ENCODE results near the gene GALNT15.

The GALNT15 gene

DNA sequence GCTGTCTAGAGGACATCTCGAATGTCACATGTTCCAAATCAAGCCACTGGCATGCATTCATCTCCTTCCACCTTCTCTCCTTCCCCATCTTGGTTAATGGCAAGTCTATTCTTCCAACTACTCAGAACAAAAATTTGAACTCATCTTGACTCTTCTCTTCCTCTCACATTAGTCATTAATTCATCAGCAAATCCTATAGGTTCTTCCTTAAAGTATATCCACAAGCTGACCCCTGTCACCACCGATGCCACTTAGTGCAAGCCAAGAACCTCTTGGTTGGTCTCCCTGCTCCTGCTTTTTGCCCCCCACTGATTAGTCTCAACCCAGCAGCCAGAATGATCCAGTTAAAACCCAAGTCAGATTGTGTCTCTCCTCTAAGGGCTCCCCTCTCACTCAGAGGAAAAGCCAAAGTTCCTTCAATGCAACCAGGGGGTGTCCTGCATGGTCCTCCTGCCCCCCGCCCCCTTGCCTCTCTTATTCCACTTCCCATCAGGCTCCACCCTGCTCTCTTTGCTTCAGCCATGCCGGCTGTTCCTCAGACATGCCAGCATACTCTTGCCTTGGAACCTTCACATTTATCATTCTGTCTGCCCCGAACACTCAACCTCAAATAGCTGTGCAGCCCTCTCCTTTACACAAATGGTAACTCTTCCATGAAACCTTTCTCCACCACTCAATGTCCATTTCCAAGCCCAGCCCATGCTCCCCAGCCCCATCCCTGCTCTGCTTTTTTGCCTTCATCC, 1.0 kb upstream of the GALNT15 start:
- H3K36me3 ChIP-seq (ENCODE audit: control insufficient read depth, insufficient read depth, low read length): no peaks in the 10 kb centered on the region
- H3K4me3 ChIP-seq (ENCODE audit: low read length): no peak overlapping the region
- no peak overlapping the region for H3K27ac ChIP-seq (ENCODE audit: low read depth, low read length)
- peaks cover 14% of the 10 kb centered on the region for H3K4me1 ChIP-seq (ENCODE audit: control insufficient read depth, insufficient read depth, low read length)
- H3K27me3 ChIP-seq (ENCODE audit: control insufficient read depth, insufficient read depth, low read length): no peaks in the 10 kb centered on the region
- no peak overlapping the region for H3K9ac ChIP-seq (ENCODE audit: low read length)

DNA sequence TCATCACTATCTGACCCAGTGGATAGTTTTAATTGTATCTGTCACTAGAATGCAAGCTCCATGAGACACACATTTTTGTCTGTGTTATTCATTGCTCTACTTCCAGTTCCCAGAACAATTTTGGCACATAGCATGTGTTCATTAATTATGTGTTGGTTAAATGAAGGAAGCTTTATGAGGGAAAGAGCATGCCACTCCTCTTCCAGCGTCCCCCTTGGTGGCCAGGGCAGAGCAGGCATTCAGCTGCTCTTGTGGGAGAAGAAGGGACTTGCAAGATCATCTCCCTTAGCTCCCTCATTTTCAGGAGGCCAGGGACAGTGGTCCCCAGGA, 489 bp upstream of the GALNT15 start:
- Histone ChIP-seq H3K4me1 (ENCODE audit: control insufficient read depth, insufficient read depth, low read length) (peaks cover 14% of the 10 kb centered on the region), H3K4me3 (ENCODE audit: low read length) (peak overlapping the region; percentile 41), H3K9ac (ENCODE audit: low read length) (no peak overlapping the region), H3K27me3 (ENCODE audit: control insufficient read depth, insufficient read depth, low read length) (no peaks in the 10 kb centered on the region), H3K27ac (ENCODE audit: low read depth, low read length) (no peak overlapping the region), H3K36me3 (ENCODE audit: control insufficient read depth, insufficient read depth, low read length) (no peaks in the 10 kb centered on the region)

DNA sequence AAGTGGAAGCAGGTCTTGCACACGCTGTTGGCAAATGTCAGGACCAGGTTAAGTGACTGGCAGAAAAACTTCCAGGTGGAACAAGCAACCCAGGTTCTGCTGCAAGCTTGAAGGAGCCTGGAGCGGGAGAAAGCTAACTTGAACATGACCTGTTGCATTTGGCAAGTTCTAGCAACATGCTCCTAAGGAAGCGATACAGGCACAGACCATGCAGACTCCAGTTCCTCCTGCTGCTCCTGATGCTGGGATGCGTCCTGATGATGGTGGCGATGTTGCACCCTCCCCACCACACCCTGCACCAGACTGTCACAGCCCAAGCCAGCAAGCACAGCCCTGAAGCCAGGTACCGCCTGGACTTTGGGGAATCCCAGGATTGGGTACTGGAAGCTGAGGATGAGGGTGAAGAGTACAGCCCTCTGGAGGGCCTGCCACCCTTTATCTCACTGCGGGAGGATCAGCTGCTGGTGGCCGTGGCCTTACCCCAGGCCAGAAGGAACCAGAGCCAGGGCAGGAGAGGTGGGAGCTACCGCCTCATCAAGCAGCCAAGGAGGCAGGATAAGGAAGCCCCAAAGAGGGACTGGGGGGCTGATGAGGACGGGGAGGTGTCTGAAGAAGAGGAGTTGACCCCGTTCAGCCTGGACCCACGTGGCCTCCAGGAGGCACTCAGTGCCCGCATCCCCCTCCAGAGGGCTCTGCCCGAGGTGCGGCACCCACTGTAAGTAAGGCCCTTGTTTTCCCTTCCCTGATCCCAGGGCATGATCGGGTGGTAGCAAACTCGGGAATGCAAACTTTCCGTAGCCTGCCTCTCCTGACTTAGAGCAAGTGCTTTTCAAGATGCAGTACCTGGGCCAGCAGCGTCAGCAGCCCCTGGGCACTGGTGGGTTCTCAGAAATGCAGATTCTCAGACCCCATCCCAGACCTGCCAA, 759 bp downstream of the GALNT15 start:
- Histone ChIP-seq H3K4me1 (ENCODE audit: control insufficient read depth, insufficient read depth, low read length) (peaks cover 14% of the 10 kb centered on the region), H3K27me3 (ENCODE audit: control insufficient read depth, insufficient read depth, low read length) (no peaks in the 10 kb centered on the region), H3K9ac (ENCODE audit: low read length) (no peak overlapping the region), H3K27ac (ENCODE audit: low read depth, low read length) (no peak overlapping the region), H3K4me3 (ENCODE audit: low read length) (peak overlapping the region; percentile 36), H3K36me3 (ENCODE audit: control insufficient read depth, insufficient read depth, low read length) (no peaks in the 10 kb centered on the region)

DNA sequence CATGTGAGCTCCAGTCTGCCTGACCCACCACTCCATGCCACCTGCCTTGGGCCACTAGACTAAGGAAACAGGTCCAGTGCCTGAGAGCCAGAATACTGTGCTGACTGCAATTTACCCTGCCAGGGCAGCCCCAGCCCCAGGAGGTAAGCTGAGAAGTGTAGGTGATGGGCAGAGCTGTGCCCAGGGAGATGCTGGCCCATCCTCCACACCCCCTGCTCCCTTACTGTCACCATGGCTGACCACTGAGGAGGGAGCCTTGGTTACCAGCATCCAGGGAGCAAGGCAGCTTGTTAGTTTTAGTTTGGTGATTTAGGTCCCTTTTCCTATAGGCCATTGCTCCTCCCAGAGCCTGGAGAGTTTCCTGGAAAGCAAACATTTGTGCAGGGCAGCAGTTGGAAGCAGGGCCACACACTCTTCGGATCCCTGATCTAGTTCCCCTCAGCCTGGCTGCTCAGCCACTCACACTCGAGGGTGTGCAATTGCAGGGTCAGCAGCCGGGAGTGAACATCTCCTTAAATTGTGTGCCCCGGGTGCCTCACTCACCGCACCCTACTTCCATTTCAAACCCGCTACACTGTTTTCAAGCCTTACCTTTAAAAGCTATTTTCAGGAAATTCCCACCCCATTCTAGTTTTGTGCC, 2.0 kb downstream of the GALNT15 start:
- no peak overlapping the region for H3K9ac ChIP-seq (ENCODE audit: low read length)
- peak overlapping the region; percentile 16 for H3K4me3 ChIP-seq (ENCODE audit: low read length)
- no peaks in the 10 kb centered on the region for H3K36me3 ChIP-seq (ENCODE audit: control insufficient read depth, insufficient read depth, low read length)
- H3K4me1 ChIP-seq (ENCODE audit: control insufficient read depth, insufficient read depth, low read length): peaks cover 14% of the 10 kb centered on the region
- no peak overlapping the region for H3K27ac ChIP-seq (ENCODE audit: low read depth, low read length)
- no peaks in the 10 kb centered on the region for H3K27me3 ChIP-seq (ENCODE audit: control insufficient read depth, insufficient read depth, low read length)

- Histone ChIP-seq H3K4me3 (ENCODE audit: low read length) (no peak overlapping the region), H3K27me3 (ENCODE audit: control insufficient read depth, insufficient read depth, low read length) (no peaks in the 10 kb centered on the region), H3K4me1 (ENCODE audit: control insufficient read depth, insufficient read depth, low read length) (peaks cover 14% of the 10 kb centered on the region), H3K9ac (ENCODE audit: low read length) (no peak overlapping the region), H3K27ac (ENCODE audit: low read depth, low read length) (no peak overlapping the region), H3K36me3 (ENCODE audit: control insufficient read depth, insufficient read depth, low read length) (no peaks in the 10 kb centered on the region)
Measured at GRCh38 chr3:16177382-16177781, 2.9 kb downstream of the GALNT15 start.

DNA sequence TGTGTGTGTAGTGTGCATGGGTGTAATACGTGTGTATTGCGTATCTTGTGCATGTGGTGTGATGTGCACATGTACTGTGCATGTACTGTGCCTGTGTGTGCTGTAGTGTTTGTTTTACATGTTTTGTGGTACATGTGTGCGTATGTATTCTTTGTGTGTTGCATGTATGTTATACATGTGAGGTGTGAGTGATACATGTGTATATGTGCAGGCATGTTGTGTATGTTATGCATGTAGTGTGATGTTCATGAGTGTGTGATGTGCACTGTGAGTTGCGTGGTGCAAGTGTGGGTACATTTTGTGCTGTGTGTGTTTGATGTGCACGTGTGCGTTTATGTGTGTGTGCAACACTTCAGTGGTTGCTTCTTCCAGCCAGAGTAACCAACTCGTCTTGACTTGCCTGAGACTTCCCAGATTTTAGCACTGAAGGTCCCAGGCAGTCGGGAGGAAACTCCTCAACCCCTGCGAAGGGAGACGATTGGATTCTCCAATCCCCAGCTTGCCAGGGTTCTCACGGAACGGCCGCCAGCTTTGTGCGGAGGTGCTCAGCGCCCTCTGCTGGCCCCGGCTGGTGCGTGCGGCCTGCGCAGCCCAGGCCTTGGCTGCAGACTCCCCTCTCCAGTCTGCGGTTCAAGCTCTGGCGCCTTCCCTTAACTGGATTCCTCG, 3.6 kb downstream of the GALNT15 start:
- Histone ChIP-seq H3K4me1 (ENCODE audit: control insufficient read depth, insufficient read depth, low read length) (peaks cover 14% of the 10 kb centered on the region), H3K4me3 (ENCODE audit: low read length) (peak overlapping the region; percentile 21), H3K9ac (ENCODE audit: low read length) (no peak overlapping the region), H3K36me3 (ENCODE audit: control insufficient read depth, insufficient read depth, low read length) (no peaks in the 10 kb centered on the region), H3K27me3 (ENCODE audit: control insufficient read depth, insufficient read depth, low read length) (no peaks in the 10 kb centered on the region), H3K27ac (ENCODE audit: low read depth, low read length) (no peak overlapping the region)

DNA sequence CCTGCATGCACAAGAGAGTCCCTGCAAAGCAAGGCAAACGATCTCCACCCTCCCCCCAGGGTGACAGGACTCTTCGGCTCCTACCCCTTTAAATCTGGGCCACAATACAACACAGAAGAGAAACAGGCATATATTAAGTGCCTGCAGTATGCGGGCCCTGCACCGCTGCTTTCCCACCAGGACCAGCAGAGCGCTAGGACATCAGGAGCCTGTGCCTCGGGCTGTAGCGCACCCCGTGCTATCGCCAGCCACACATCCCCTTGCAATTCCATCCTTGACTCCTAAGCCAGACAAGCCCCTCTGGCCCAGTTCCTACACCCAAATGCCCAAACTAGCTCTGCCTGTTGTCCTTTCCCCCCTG, 4.1 kb downstream of the GALNT15 start:
- Histone ChIP-seq H3K4me3 (ENCODE audit: low read length) (no peak overlapping the region), H3K27me3 (ENCODE audit: control insufficient read depth, insufficient read depth, low read length) (no peaks in the 10 kb centered on the region), H3K4me1 (ENCODE audit: control insufficient read depth, insufficient read depth, low read length) (peaks cover 13% of the 10 kb centered on the region), H3K27ac (ENCODE audit: low read depth, low read length) (no peak overlapping the region), H3K36me3 (ENCODE audit: control insufficient read depth, insufficient read depth, low read length) (no peaks in the 10 kb centered on the region), H3K9ac (ENCODE audit: low read length) (no peak overlapping the region)

DNA sequence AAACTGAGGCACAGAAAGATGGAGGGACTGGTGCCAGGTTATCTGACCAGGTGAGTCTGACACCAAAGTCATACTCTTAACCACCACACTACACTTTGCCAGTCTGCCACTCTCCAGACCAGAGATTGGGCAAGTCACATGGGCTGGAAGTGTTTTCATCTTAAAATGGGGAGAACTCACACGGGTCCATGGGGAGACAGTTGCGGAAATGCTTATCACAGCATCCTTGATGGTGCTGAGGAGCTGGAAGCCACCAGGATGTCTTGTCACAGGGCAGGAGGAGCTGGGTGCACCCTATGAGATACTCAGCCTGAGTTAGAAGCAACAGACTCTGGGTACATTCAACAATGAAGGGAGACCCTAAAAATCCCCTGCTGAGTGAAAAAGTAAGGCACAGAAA, 4.8 kb downstream of the GALNT15 start:
- Histone ChIP-seq H3K36me3 (ENCODE audit: control insufficient read depth, insufficient read depth, low read length) (no peaks in the 10 kb centered on the region), H3K4me3 (ENCODE audit: low read length) (no peak overlapping the region), H3K27ac (ENCODE audit: low read depth, low read length) (no peak overlapping the region), H3K9ac (ENCODE audit: low read length) (no peak overlapping the region), H3K27me3 (ENCODE audit: control insufficient read depth, insufficient read depth, low read length) (no peaks in the 10 kb centered on the region), H3K4me1 (ENCODE audit: control insufficient read depth, insufficient read depth, low read length) (peaks cover 7% of the 10 kb centered on the region)

DNA sequence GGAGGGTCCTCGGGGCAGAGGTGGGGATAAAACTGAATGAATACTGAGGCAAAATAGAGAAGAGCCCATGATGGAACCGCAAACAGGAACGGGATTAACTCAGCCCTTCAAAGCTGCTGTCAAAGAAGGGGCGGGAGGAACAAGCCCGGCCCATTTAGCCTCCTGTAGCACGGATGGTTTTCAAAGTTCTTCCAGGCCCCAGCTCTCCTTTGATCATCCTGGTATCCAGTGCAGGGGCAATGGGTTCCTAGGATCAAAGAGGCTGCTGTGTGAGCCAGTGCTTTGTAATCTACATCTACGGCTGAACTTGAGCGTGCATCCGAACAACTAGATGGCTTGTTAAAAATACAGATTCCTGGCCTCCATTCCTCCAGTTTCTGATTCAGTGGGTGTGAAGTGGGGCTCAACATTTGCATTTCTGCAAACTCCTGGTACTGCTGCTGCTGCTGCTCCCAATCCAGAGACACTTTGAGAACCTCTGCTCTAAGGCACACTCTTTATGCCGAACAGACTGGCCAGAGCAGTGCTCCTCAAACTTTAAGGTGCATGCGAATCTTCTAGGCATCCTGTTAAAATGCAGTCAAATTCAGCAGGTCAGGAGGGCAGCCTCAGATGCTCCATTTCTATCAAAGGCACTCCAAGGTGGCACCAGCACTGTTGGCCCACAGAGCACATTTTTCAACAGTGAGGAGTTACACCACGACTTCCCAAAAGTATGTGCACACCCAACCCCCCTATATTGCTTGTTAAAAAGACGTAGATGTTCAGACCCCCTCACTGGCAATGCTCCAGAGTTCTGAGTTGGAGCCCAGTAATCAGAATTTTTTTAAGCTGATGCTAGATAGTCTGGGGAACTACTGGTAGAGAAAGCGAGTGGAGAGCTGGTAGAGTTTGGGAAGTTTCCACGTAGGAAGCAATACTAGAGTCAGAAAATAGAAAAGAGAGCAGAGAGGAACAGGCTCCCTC, 5.6 kb downstream of the GALNT15 start:
- H3K27ac ChIP-seq (ENCODE audit: low read depth, low read length): no peak overlapping the region
- H3K4me3 ChIP-seq (ENCODE audit: low read length): no peak overlapping the region
- peaks cover 1% of the 10 kb centered on the region for H3K4me1 ChIP-seq (ENCODE audit: control insufficient read depth, insufficient read depth, low read length)
- no peak overlapping the region for H3K9ac ChIP-seq (ENCODE audit: low read length)
- H3K36me3 ChIP-seq (ENCODE audit: control insufficient read depth, insufficient read depth, low read length): no peaks in the 10 kb centered on the region
- H3K27me3 ChIP-seq (ENCODE audit: control insufficient read depth, insufficient read depth, low read length): no peaks in the 10 kb centered on the region

GRCh38 chr3:16180737-16181134, 6.3 kb downstream of the GALNT15 start:
- Histone ChIP-seq H3K4me3 (ENCODE audit: low read length) (no peak overlapping the region), H3K27me3 (ENCODE audit: control insufficient read depth, insufficient read depth, low read length) (no peaks in the 10 kb centered on the region), H3K36me3 (ENCODE audit: control insufficient read depth, insufficient read depth, low read length) (no peaks in the 10 kb centered on the region), H3K4me1 (ENCODE audit: control insufficient read depth, insufficient read depth, low read length) (no peaks in the 10 kb centered on the region), H3K27ac (ENCODE audit: low read depth, low read length) (no peak overlapping the region), H3K9ac (ENCODE audit: low read length) (no peak overlapping the region)

GRCh38 chr3:16181361-16181760, 6.9 kb downstream of the GALNT15 start:
- no peak overlapping the region for H3K27ac ChIP-seq (ENCODE audit: low read depth, low read length)

More at GRCh38 chr3:16181361-16181760, 6.9 kb downstream of the GALNT15 start:
- Histone ChIP-seq H3K36me3 (ENCODE audit: control insufficient read depth, insufficient read depth, low read length) (no peaks in the 10 kb centered on the region), H3K27me3 (ENCODE audit: control insufficient read depth, insufficient read depth, low read length) (no peaks in the 10 kb centered on the region), H3K4me1 (ENCODE audit: control insufficient read depth, insufficient read depth, low read length) (no peaks in the 10 kb centered on the region), H3K4me3 (ENCODE audit: low read length) (no peak overlapping the region), H3K9ac (ENCODE audit: low read length) (no peak overlapping the region)
